Measurements from ENCODE around the gene ZNF446.

DNA sequence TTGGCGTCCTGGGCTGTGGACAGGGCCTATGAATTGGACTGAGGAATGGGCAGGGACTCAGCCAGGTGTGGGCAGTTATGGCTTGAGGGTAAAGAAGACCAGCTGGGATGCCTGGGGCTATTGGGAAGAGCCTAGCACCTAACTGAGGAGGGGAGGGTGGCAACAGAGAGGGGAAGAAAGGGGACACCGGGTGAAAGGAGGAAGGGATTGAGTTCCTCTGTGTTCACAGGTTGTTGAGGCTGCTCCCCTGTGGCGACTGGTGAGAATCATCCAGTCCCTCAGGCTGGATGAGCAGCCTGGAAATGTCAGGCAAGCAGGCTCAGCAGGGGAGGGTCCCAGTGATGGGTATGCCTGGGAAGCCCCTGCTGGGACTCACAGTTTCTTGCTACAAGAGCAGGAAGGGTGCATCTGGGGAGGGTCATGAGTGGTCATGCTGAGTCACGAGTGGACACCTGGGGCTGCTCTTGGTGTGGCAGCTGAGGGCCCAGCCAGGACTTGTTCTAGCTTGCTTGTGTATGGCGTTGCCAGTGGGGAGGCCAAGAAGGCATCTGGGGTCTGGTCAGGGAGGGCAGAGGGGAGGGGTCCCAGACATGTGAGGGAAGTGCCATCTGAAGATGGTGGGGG is 7.8 kb upstream of the ZNF446 start:
- TF ChIP-seq, protein P1, sequence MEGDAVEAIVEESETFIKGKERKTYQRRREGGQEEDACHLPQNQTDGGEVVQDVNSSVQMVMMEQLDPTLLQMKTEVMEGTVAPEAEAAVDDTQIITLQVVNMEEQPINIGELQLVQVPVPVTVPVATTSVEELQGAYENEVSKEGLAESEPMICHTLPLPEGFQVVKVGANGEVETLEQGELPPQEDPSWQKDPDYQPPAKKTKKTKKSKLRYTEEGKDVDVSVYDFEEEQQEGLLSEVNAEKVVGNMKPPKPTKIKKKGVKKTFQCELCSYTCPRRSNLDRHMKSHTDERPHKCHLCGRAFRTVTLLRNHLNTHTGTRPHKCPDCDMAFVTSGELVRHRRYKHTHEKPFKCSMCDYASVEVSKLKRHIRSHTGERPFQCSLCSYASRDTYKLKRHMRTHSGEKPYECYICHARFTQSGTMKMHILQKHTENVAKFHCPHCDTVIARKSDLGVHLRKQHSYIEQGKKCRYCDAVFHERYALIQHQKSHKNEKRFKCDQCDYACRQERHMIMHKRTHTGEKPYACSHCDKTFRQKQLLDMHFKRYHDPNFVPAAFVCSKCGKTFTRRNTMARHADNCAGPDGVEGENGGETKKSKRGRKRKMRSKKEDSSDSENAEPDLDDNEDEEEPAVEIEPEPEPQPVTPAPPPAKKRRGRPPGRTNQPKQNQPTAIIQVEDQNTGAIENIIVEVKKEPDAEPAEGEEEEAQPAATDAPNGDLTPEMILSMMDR (IDR thresholded peaks at IDR 0.05): no peak
- no peak for TF ChIP-seq ZFX (IDR thresholded peaks at IDR 0.05; ENCODE audit: borderline replicate concordance)

Data from 22Rv1 (cell line).